ENCODE measurements around the gene ADARB2.
"Not testable (repeated sequence)": the region's sequence is repeated elsewhere in the genome, so short reads cannot be mapped to it uniquely, and the experiment has no call there.

DNA sequence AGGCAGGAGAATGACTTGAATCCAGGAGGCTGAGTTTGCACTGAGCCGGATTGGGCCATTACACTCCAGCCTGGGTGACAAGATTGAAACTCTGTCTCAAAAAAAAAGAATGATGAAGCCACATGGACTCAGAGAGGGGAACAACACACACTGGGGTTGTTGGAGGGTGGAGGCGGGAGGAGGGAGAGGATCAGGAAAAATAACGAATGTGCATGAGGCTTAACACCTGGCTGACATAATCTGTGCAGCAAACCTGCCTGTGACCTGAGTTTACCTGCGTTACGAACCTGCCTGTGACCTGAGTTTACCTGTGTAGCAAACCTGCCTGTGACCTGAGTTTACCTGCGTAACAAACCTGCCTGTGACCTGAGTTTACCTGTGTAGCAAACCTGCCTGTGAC lies 277.7 kb downstream of the ADARB2 start:
- not testable (repeated sequence) for TF ChIP-seq MAX (IDR thresholded peaks at IDR 0.05); NR2F2 (IDR thresholded peaks at IDR 0.05); RAD21 (IDR thresholded peaks at IDR 0.05); EGR1 (IDR thresholded peaks at IDR 0.05; ENCODE audit: low read depth in 2 of 2); ZBTB33 (IDR thresholded peaks at IDR 0.05); JUND (IDR thresholded peaks at IDR 0.05); GABPA (IDR thresholded peaks at IDR 0.05 in 1 of 2, conservative IDR thresholded peaks at IDR 0.05 in 1 of 2); RXRA (IDR thresholded peaks at IDR 0.05); TAF1 (conservative IDR thresholded peaks at IDR 0.05); SP1 (IDR thresholded peaks at IDR 0.05); YY1 (IDR thresholded peaks at IDR 0.05); FOXA1 (IDR thresholded peaks at IDR 0.05)
- TF ChIP-seq, protein P1, sequence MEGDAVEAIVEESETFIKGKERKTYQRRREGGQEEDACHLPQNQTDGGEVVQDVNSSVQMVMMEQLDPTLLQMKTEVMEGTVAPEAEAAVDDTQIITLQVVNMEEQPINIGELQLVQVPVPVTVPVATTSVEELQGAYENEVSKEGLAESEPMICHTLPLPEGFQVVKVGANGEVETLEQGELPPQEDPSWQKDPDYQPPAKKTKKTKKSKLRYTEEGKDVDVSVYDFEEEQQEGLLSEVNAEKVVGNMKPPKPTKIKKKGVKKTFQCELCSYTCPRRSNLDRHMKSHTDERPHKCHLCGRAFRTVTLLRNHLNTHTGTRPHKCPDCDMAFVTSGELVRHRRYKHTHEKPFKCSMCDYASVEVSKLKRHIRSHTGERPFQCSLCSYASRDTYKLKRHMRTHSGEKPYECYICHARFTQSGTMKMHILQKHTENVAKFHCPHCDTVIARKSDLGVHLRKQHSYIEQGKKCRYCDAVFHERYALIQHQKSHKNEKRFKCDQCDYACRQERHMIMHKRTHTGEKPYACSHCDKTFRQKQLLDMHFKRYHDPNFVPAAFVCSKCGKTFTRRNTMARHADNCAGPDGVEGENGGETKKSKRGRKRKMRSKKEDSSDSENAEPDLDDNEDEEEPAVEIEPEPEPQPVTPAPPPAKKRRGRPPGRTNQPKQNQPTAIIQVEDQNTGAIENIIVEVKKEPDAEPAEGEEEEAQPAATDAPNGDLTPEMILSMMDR (IDR thresholded peaks at IDR 0.05; ENCODE audit: low read depth, low read length, missing input control): not testable (repeated sequence)
- TF ChIP-seq, protein P2, sequence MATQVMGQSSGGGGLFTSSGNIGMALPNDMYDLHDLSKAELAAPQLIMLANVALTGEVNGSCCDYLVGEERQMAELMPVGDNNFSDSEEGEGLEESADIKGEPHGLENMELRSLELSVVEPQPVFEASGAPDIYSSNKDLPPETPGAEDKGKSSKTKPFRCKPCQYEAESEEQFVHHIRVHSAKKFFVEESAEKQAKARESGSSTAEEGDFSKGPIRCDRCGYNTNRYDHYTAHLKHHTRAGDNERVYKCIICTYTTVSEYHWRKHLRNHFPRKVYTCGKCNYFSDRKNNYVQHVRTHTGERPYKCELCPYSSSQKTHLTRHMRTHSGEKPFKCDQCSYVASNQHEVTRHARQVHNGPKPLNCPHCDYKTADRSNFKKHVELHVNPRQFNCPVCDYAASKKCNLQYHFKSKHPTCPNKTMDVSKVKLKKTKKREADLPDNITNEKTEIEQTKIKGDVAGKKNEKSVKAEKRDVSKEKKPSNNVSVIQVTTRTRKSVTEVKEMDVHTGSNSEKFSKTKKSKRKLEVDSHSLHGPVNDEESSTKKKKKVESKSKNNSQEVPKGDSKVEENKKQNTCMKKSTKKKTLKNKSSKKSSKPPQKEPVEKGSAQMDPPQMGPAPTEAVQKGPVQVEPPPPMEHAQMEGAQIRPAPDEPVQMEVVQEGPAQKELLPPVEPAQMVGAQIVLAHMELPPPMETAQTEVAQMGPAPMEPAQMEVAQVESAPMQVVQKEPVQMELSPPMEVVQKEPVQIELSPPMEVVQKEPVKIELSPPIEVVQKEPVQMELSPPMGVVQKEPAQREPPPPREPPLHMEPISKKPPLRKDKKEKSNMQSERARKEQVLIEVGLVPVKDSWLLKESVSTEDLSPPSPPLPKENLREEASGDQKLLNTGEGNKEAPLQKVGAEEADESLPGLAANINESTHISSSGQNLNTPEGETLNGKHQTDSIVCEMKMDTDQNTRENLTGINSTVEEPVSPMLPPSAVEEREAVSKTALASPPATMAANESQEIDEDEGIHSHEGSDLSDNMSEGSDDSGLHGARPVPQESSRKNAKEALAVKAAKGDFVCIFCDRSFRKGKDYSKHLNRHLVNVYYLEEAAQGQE (IDR thresholded peaks at IDR 0.05): not testable (repeated sequence)
